ENCODE data around the gene SIN3B. TPM values are rescaled to one million over a fixed set of nuclear protein-coding genes. Genes with fewer than 3 reads are reported as not detected.
A peak's percentile ranks its signal among the peaks of the same experiment; 100 is the strongest.

SIN3B gene
- total and polyA plus RNA-seq, 2 donors from 2014 or later = 12.2 to 62.0 TPM

GRCh38 chr19:16894080-16894479 is 64.9 kb downstream of the SIN3B start:
- H3K27ac ChIP-seq (ENCODE audit: low read depth in 2 of 2, low read length in 2 of 2) = no peak overlapping the region
- no peaks in the 10 kb centered on the region for H3K9me3 ChIP-seq (ENCODE audit: control insufficient read depth in 2 of 3, insufficient read depth in 1 of 3, low read length in 3 of 3)
- H3K4me3 ChIP-seq (ENCODE audit: low read length in 3 of 3) = no peak overlapping the region
- peaks cover 0 to 2% (median 0%) of the 10 kb centered on the region in 3 donors for H3K4me1 ChIP-seq (ENCODE audit: control insufficient read depth in 2 of 3, insufficient read depth in 2 of 3, low read depth in 1 of 3, low read length in 3 of 3)
- DNase-seq = no peak
- no peak overlapping the region for H3K9ac ChIP-seq (ENCODE audit: low read length in 3 of 3)
- TF ChIP-seq, protein P1, sequence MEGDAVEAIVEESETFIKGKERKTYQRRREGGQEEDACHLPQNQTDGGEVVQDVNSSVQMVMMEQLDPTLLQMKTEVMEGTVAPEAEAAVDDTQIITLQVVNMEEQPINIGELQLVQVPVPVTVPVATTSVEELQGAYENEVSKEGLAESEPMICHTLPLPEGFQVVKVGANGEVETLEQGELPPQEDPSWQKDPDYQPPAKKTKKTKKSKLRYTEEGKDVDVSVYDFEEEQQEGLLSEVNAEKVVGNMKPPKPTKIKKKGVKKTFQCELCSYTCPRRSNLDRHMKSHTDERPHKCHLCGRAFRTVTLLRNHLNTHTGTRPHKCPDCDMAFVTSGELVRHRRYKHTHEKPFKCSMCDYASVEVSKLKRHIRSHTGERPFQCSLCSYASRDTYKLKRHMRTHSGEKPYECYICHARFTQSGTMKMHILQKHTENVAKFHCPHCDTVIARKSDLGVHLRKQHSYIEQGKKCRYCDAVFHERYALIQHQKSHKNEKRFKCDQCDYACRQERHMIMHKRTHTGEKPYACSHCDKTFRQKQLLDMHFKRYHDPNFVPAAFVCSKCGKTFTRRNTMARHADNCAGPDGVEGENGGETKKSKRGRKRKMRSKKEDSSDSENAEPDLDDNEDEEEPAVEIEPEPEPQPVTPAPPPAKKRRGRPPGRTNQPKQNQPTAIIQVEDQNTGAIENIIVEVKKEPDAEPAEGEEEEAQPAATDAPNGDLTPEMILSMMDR (IDR thresholded peaks at IDR 0.05; ENCODE audit: borderline replicate concordance, extremely low read depth, insufficient read depth) = no peak
- H3K27me3 ChIP-seq (ENCODE audit: control insufficient read depth, insufficient read depth, low read length) = no peaks in the 10 kb centered on the region
- H3K36me3 ChIP-seq (ENCODE audit: control insufficient read depth in 2 of 3, insufficient read depth in 3 of 3, low read length in 3 of 3) = no peaks in the 10 kb centered on the region
- intact Hi-C loops (cut with DNase I) = no loop called here
- FAIRE-seq = no peak

DNA sequence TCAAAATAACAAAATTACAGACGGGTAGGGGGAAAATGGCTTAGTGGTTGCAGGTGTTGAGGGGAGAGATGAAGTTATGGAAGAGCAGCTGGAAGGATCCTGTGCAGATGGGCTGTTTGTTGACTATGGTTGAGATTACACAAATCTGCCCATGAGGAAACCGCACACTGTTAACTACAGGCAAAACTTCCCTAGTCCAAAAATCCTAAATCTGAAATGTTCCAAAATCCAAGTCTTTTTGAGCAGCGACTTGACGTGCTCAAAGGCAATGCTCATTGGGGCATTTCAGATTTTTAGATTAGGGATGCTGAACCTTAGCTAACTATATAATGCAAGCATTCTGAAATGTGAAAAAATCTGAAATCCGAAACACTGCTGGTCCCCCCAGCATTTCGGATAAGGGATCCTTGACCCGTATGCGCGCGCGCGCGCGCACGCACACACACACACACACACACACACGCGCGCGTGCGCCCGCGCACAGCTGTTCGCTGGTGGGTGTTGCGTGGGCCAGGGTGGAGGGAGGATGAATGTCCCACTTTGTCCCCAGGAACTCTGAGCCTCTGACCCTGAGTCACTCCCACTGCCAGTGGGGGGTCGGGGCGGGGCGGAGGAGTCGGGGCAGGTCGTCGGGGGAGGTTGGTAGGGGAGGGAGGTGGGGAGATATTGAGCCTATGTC is 66.4 kb downstream of the SIN3B start:
- H3K27ac ChIP-seq (ENCODE audit: low read depth in 2 of 2, low read length in 2 of 2) = no peak overlapping the region
- TF ChIP-seq, protein P1 (IDR thresholded peaks at IDR 0.05; ENCODE audit: borderline replicate concordance, extremely low read depth, insufficient read depth) = no peak
- no peaks in the 10 kb centered on the region for H3K9me3 ChIP-seq (ENCODE audit: control insufficient read depth in 2 of 3, insufficient read depth in 1 of 3, low read length in 3 of 3)
- intact Hi-C loops (cut with DNase I) = no loop called here
- H3K4me1 ChIP-seq (ENCODE audit: control insufficient read depth in 2 of 3, insufficient read depth in 2 of 3, low read depth in 1 of 3, low read length in 3 of 3) = peaks cover 0 to 2% (median 0%) of the 10 kb centered on the region in 3 donors
- H3K4me3 ChIP-seq (ENCODE audit: low read length in 3 of 3) = peak overlapping the region in 1 of 3 donors; percentile 41
- peak overlapping the region in 1 of 3 donors; percentile 26 for H3K9ac ChIP-seq (ENCODE audit: low read length in 3 of 3)
- H3K27me3 ChIP-seq (ENCODE audit: control insufficient read depth, insufficient read depth, low read length) = no peaks in the 10 kb centered on the region
- FAIRE-seq (no peak), DNase-seq (peak in 4 of 5 donors; percentile 21 to 81 (median 44))
- no peaks in the 10 kb centered on the region for H3K36me3 ChIP-seq (ENCODE audit: control insufficient read depth in 2 of 3, insufficient read depth in 3 of 3, low read length in 3 of 3)

DNA sequence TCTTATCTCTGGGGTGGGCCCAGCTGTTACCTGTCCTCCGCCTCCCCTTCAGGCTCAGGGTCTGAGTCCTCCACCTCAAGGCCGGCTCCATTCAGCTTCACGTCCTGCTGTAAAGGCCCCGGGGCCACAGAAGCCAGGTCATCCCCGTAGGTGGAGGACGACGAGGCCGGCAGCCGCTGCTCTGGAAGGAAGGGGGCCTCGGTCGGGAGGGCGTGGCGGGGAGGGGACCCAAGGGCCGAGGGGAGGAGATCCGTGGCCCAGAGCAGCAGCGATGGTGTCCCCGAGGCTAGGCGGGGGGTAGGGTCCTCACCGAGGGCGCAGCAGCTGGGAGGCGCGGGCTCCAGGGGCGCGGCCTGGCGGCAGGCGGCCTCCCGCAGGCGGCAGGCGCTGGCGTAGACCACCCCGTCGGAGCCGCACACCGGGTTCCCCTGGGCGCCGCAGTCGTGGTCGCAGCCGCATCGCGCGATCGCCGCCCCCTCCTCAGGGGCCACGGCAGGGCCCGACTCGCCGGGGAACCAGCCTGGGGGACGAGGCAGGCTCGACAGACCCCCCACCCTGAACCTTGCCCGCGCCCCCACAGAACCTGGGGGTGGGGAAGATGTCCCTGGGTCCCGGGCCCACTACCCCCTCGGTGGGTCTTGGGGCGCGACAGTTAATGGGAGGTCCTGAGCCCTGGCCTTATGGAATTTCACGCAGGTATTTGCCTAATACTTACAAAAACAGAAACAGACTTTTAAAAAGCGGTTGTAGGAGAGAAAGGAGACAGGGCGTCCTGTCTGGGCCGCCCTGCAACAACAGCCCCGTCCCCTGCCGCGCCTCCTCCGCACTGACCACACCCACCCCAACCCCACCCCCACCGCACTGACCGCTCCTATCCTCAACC is 67.2 kb downstream of the SIN3B start:
- Histone ChIP-seq H3K4me3 (ENCODE audit: low read length in 3 of 3) (peak overlapping the region; percentile 41 to 52 (median 52)), H3K9me3 (ENCODE audit: control insufficient read depth in 2 of 3, insufficient read depth in 1 of 3, low read length in 3 of 3) (no peaks in the 10 kb centered on the region), H3K4me1 (ENCODE audit: control insufficient read depth in 2 of 3, insufficient read depth in 2 of 3, low read depth in 1 of 3, low read length in 3 of 3) (peaks cover 0 to 2% (median 0%) of the 10 kb centered on the region in 3 donors), H3K36me3 (ENCODE audit: control insufficient read depth in 2 of 3, insufficient read depth in 3 of 3, low read length in 3 of 3) (no peaks in the 10 kb centered on the region), H3K27me3 (ENCODE audit: control insufficient read depth, insufficient read depth, low read length) (no peaks in the 10 kb centered on the region), H3K9ac (ENCODE audit: low read length in 3 of 3) (peak overlapping the region in 1 of 3 donors; percentile 51), H3K27ac (ENCODE audit: low read depth in 2 of 2, low read length in 2 of 2) (no peak overlapping the region)
- FAIRE-seq = no peak
- TF ChIP-seq, protein P1 (IDR thresholded peaks at IDR 0.05; ENCODE audit: borderline replicate concordance, extremely low read depth, insufficient read depth) = no peak
- intact Hi-C loops (cut with DNase I) = no loop called here
- peak; percentile 21 to 87 (median 49) for DNase-seq
